GM19372 (cell line): Measurements from ENCODE around the gene CHPF.
A peak's percentile ranks its signal among the peaks of the same experiment; 100 is the strongest.

Source experiments
- ATAC-seq: cut with Tn5 transposase; IDR thresholded peaks from one replicate; pipeline ENCODE4 v1.9.1; 2021; ENCODE audit warnings: mild to moderate bottlenecking, low read depth, moderate library complexity; ENCODE audit not compliant: unreplicated experiment

CHPF gene

GRCh38 chr2:219533930-219534661, 9.5 kb downstream of the CHPF start:
- ATAC-seq = no peak

- ATAC-seq = no peak
Observed at GRCh38 chr2:219532378-219532649, 11.3 kb downstream of the CHPF start.

- no peak for ATAC-seq
Observed at GRCh38 chr2:219531639-219532377, 11.8 kb downstream of the CHPF start.

- peak; percentile 94 for ATAC-seq
Observed at GRCh38 chr2:219530048-219530963, 13.3 kb downstream of the CHPF start.

- no peak for ATAC-seq
Observed at GRCh38 chr2:219527472-219527871, 16.1 kb downstream of the CHPF start.

- no peak for ATAC-seq
Observed at GRCh38 chr2:219527076-219527394, 16.6 kb downstream of the CHPF start.

GRCh38 chr2:219526320-219527075, 17.1 kb downstream of the CHPF start:
- ATAC-seq = no peak

- no peak for ATAC-seq
Observed at GRCh38 chr2:219525533-219526232, 17.9 kb downstream of the CHPF start.

GRCh38 chr2:219524817-219525216, 18.8 kb downstream of the CHPF start:
- ATAC-seq = no peak

GRCh38 chr2:219523031-219523671, 20.5 kb downstream of the CHPF start:
- ATAC-seq = no peak

- ATAC-seq = no peak
Observed at GRCh38 chr2:219522111-219523030, 21.2 kb downstream of the CHPF start.

GRCh38 chr2:219521066-219521880, 22.3 kb downstream of the CHPF start:
- no peak for ATAC-seq

- no peak for ATAC-seq
Observed at GRCh38 chr2:219520079-219520478, 23.5 kb downstream of the CHPF start.

- no peak for ATAC-seq
Observed at GRCh38 chr2:219519526-219519916, 24.1 kb downstream of the CHPF start.

- no peak for ATAC-seq
Observed at GRCh38 chr2:219517954-219518778, 25.4 kb downstream of the CHPF start.

GRCh38 chr2:219516888-219517287, 26.7 kb downstream of the CHPF start:
- ATAC-seq = no peak
